ENCODE results near the gene SQSTM1.

Gene SQSTM1

GRCh38 chr5:179875741-179876609 lies 55.3 kb downstream of the SQSTM1 start:
- no peak for DNase-seq

GRCh38 chr5:179876610-179876952 lies 55.9 kb downstream of the SQSTM1 start:
- no peak for DNase-seq

- DNase-seq, result no peak
Measured at GRCh38 chr5:179878222-179879002, 57.7 kb downstream of the SQSTM1 start.

GRCh38 chr5:179879003-179879689 lies 58.4 kb downstream of the SQSTM1 start:
- no peak for DNase-seq

- DNase-seq, result no peak
Measured at GRCh38 chr5:179879690-179880010, 58.9 kb downstream of the SQSTM1 start.

- no peak for DNase-seq
Measured at GRCh38 chr5:179880066-179880650, 59.5 kb downstream of the SQSTM1 start.

GRCh38 chr5:179880848-179881590 lies 60.3 kb downstream of the SQSTM1 start:
- no peak for DNase-seq

GRCh38 chr5:179882338-179882737 lies 61.6 kb downstream of the SQSTM1 start:
- DNase-seq, result no peak

- no peak for DNase-seq
Measured at GRCh38 chr5:179883163-179883562, 62.5 kb downstream of the SQSTM1 start.

- no peak for DNase-seq
Measured at GRCh38 chr5:179885491-179886090, 64.9 kb downstream of the SQSTM1 start.

GRCh38 chr5:179886190-179886911 lies 65.6 kb downstream of the SQSTM1 start:
- DNase-seq, result no peak

GRCh38 chr5:179887095-179887494 lies 66.4 kb downstream of the SQSTM1 start:
- DNase-seq, result no peak

Data from NCI-H345 (cell line).